Activated naive CD8-positive, alpha-beta T cell treated with anti-CD3 and anti-CD28 coated beads, Interleukin-2, amount 10 ng/mL, durations not matched to agents 7 days and 5 days (primary cell): ENCODE data around the gene METTL4. TPM values are rescaled to one million over a fixed set of nuclear protein-coding genes. Genes with fewer than 3 reads are reported as not detected.
"Not testable (repeated sequence)": the region's sequence is repeated elsewhere in the genome, so short reads cannot be mapped to it uniquely, and the experiment has no call there.

Experiments
- ATAC-seq: fragments of 150-1000 bp; cut with Tn5 transposase; one replicate; pipeline ENCODE4 v1.10.0; 2021; ENCODE audit warnings: low read depth, moderate library complexity
- POLR2A ChIA-PET: fragments of 350-600 bp; sonication (Branson Sonifier 250); formaldehyde crosslinking; loops from one replicate; lab custom pipeline; 2021; ENCODE audit warnings: antibody characterized with exemption; lab: Charles Lee
- DNase-seq: peaks from one replicate; pipeline ENCODE4 v3.0.0; 2021
- H3K27ac Mint-ChIP-seq: one replicate; pipeline ENCODE4 v1.8.0; 2022; ENCODE audit warnings: mild to moderate bottlenecking, mixed read lengths
- H3K27me3 Mint-ChIP-seq: one replicate; pipeline ENCODE4 v1.8.0; 2022; ENCODE audit warnings: mild to moderate bottlenecking, moderate library complexity, mixed read lengths
- H3K36me3 Mint-ChIP-seq: one replicate; pipeline ENCODE4 v1.8.0; 2021; ENCODE audit warnings: mild to moderate bottlenecking, mixed read lengths
- H3K4me1 Mint-ChIP-seq: one replicate; pipeline ENCODE4 v1.8.0; 2021; ENCODE audit warnings: mixed read lengths
- H3K4me3 Mint-ChIP-seq: one replicate; pipeline ENCODE4 v1.8.0; 2022; ENCODE audit warnings: mild to moderate bottlenecking, moderate library complexity, mixed read lengths
- H3K9me3 Mint-ChIP-seq: one replicate; pipeline ENCODE4 v1.8.0; 2021; ENCODE audit warnings: mixed read lengths
- total RNA-seq, 2 experiments: library from RNA; stranded (reverse); gene quantifications; one replicate each; pipeline ENCODE4 v1.2.3, GENCODE V29; 2021

METTL4 gene
- total RNA-seq, 2 experiments from 2014 or later, result 22.7 to 25.8 TPM

GRCh38 chr18:2551425-2551824 lies 19.9 kb downstream of the METTL4 start:
- POLR2A ChIA-PET, result no interaction called here
- H3K27ac Mint-ChIP-seq, result no peak overlapping the region
- DNase-seq (no peak), ATAC-seq (no peak)
- peaks cover 15% of the 10 kb centered on the region for H3K36me3 Mint-ChIP-seq
- H3K9me3 Mint-ChIP-seq, result no peaks in the 10 kb centered on the region
- no peak overlapping the region for H3K4me3 Mint-ChIP-seq
- no peaks in the 10 kb centered on the region for H3K4me1 Mint-ChIP-seq
- no peaks in the 10 kb centered on the region for H3K27me3 Mint-ChIP-seq

DNA sequence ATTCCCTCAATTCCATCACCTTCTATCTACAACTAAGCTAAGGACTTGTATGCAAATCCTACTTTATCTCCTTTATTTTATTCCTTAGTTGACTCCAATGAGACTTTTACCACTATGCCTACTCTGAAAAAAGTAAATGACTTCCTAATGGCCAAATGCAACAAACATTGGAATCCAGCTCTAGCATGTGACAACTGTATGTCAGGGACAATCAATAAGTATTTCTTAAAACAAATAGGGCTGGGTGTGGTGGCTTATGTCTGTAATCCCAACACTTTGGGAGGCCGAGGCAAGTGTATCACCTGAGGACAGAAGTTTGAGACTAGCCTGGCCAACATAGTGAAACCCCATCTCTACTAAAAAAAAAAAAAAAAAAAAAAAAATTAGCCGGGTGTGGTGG lies 21.8 kb downstream of the METTL4 start:
- Mint-ChIP-seq H3K4me1 (peaks cover 1% of the 10 kb centered on the region), H3K4me3 (no peak overlapping the region), H3K27me3 (no peaks in the 10 kb centered on the region), H3K27ac (no peak overlapping the region), H3K9me3 (no peaks in the 10 kb centered on the region), H3K36me3 (peaks cover 13% of the 10 kb centered on the region)
- POLR2A ChIA-PET, result no interaction called here
- no peak for DNase-seq
- no peak for ATAC-seq

DNA sequence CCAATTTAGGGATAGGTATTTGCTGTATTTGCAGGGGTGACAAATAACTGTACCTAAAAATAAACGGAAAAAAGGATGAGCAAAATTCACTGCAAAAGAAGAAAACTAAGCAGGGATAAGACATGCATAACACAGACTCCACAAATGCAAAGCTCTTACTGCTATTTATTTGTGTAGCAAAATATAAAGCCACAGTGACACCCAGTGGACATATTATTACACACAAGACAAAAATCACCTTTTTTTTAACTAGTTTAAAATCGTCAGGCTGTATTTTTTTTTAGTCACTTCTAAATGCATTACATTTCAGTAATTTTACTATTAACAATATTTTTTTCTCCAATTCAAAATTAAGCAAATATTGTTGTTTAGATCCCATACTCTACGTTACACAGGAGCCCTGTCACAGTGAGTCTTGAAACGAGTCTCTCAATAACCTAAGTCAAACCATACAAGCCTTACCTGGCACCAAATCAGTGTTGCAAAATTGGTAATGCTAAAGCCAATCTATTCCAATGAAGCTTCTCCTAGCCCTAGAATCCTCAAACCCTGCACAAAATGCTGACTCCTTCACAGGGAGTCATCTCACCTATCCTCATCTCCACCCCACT lies 23.7 kb downstream of the METTL4 start:
- H3K27ac Mint-ChIP-seq, result no peak overlapping the region

GRCh38 chr18:2545155-2545554 lies 26.1 kb downstream of the METTL4 start:
- POLR2A ChIA-PET, result no interaction called here
- no peak overlapping the region for H3K4me3 Mint-ChIP-seq
- no peak overlapping the region for H3K27ac Mint-ChIP-seq
- DNase-seq, result no peak
- H3K9me3 Mint-ChIP-seq, result no peaks in the 10 kb centered on the region
- no peaks in the 10 kb centered on the region for H3K27me3 Mint-ChIP-seq
- H3K36me3 Mint-ChIP-seq, result peaks cover 2% of the 10 kb centered on the region
- peaks cover 1% of the 10 kb centered on the region for H3K4me1 Mint-ChIP-seq
- ATAC-seq, result no peak

More for the DNA sequence above, 23.7 kb downstream of the METTL4 start:
- no peak for ATAC-seq
- peaks cover 1% of the 10 kb centered on the region for H3K4me1 Mint-ChIP-seq
- H3K9me3 Mint-ChIP-seq, result no peaks in the 10 kb centered on the region
- H3K36me3 Mint-ChIP-seq, result peaks cover 13% of the 10 kb centered on the region
- POLR2A ChIA-PET, result no interaction called here
- H3K4me3 Mint-ChIP-seq, result no peak overlapping the region
- no peaks in the 10 kb centered on the region for H3K27me3 Mint-ChIP-seq
- no peak for DNase-seq

DNA sequence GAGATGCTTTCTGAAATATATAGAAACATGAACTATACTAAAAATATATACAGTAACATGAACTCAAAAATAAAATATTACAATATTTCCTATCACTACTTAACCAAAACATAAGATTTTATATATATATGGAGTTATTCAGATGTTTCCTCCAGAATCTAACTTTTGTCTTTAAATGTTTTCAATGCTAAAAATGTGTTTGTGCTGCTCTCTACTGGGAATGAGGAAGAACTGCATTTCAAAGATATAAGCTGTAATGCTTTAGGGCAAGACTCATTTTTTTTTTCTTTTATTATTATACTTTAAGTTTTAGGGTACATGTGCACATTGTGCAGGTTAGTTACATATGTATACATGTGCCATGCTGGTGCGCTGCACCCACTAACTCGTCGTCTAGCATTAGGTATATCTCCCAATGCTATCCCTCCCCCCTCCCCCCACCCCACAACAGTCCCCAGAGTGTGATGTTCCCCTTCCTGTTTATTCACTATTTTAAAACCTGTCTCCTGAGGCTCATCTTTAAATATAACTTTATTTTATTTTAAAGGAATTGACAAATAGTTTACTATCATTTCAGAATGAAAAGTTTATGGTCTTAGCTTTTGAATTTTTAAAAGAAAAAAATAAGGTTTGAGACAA lies 29.3 kb downstream of the METTL4 start:
- H3K36me3 Mint-ChIP-seq, POLR2A ChIA-PET, H3K9me3 Mint-ChIP-seq, ATAC-seq, H3K4me1 Mint-ChIP-seq, H3K27me3 Mint-ChIP-seq, H3K27ac Mint-ChIP-seq, DNase-seq, H3K4me3 Mint-ChIP-seq: not testable (repeated sequence)

DNA sequence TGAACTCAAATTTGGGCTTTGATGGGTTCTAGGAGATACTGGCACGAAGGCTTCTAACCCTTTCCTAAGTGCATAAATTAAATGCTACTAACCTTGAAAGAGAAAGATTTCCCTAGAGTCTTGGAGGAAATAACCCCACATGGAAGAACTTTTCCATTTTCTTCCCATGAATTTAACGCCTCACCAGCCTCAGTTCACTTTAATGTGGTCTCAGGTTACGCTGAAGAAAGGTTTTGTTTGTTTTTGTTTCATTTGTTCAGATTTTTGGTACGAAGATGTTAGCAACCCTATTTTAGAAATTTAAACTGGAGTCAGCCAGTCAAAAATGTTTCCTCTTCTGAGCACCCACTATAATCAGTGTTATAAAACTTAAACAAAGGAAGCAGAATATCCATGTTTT lies 30.7 kb downstream of the METTL4 start:
- DNase-seq (no peak), ATAC-seq (no peak)
- no peaks in the 10 kb centered on the region for H3K27me3 Mint-ChIP-seq
- H3K4me1 Mint-ChIP-seq, result no peaks in the 10 kb centered on the region
- H3K27ac Mint-ChIP-seq, result no peak overlapping the region
- H3K9me3 Mint-ChIP-seq, result no peaks in the 10 kb centered on the region
- POLR2A ChIA-PET, result no interaction called here
- no peak overlapping the region for H3K4me3 Mint-ChIP-seq
- H3K36me3 Mint-ChIP-seq, result peaks cover 4% of the 10 kb centered on the region

DNA sequence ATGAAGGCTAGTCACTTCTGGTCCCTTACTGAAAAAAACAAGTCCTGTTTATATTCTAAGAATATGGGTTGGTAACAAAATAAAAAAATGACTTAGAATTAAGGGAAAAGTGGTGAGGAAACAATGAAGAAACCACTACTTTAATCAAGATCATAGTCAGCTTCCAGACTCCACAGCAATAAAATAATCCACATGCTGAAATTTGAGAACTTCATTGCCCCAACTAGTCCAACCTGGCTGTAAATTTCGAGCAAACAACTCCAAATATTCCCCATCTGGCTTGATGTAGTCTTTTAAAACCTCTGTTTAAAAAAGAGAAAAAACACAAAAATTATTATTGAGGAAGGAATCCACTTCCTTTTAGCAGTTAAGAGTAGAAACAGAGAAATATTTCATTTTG lies 32.5 kb downstream of the METTL4 start:
- POLR2A ChIA-PET, result no interaction called here
- Mint-ChIP-seq H3K27ac (no peak overlapping the region), H3K4me3 (no peak overlapping the region), H3K36me3 (peaks cover 17% of the 10 kb centered on the region), H3K27me3 (no peaks in the 10 kb centered on the region), H3K4me1 (no peaks in the 10 kb centered on the region), H3K9me3 (no peaks in the 10 kb centered on the region)
- DNase-seq (no peak), ATAC-seq (no peak)

GRCh38 chr18:2538236-2538635 lies 33.1 kb downstream of the METTL4 start:
- ATAC-seq, result no peak
- no peak for DNase-seq
- Mint-ChIP-seq H3K27ac (no peak overlapping the region), H3K36me3 (peaks cover 19% of the 10 kb centered on the region), H3K4me1 (no peaks in the 10 kb centered on the region), H3K27me3 (no peaks in the 10 kb centered on the region), H3K9me3 (no peaks in the 10 kb centered on the region), H3K4me3 (no peak overlapping the region)
- POLR2A ChIA-PET, result no interaction called here

DNA sequence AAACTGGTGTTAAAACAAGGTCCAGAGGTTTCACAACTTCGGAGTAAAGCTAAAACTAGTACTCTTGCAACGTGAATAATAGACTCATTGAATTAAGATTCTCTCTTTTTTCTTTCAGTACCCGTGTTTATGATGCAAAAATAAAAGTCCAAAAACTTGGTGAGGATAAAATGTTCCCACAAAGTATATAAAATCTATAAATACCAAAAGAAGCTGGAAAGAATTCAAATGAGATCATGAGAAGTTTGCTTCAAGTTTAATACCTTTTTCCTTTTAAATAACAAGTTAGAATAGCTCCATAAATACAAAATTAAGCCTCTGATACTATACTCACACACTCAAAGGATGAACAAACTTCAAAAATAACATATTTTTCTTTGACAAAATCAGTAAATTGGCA lies 34.0 kb downstream of the METTL4 start:
- Mint-ChIP-seq H3K27ac (no peak overlapping the region), H3K27me3 (no peaks in the 10 kb centered on the region), H3K36me3 (peaks cover 25% of the 10 kb centered on the region), H3K9me3 (no peaks in the 10 kb centered on the region), H3K4me1 (no peaks in the 10 kb centered on the region), H3K4me3 (no peak overlapping the region)
- ATAC-seq (no peak), DNase-seq (no peak)
- POLR2A ChIA-PET, result no interaction called here

DNA sequence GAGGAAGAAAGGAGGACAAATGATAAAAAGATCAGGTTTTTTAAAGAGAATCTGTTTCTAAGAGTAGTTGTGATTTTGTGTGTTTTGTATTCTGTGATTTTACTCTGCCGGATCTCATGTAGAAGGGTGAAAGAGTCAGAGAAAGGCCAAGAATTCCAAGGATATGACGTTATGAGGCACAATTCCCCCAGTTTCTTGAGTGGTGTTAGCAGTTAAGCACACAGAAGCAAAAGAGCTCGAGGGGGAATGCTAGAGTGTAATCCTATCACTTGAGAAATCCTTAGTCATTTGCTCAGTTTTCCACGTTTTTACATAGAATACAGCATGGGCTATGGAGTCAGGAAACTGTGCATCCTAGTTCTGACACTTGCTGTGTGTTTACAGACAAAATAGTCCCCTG lies 34.8 kb downstream of the METTL4 start:
- ATAC-seq, result no peak
- POLR2A ChIA-PET, result no interaction called here

GRCh38 chr18:2536063-2536462 lies 35.2 kb downstream of the METTL4 start:
- POLR2A ChIA-PET, result no interaction called here
- H3K4me3 Mint-ChIP-seq, result no peak overlapping the region
- no peaks in the 10 kb centered on the region for H3K9me3 Mint-ChIP-seq
- no peaks in the 10 kb centered on the region for H3K27me3 Mint-ChIP-seq
- H3K4me1 Mint-ChIP-seq, result no peaks in the 10 kb centered on the region
- peaks cover 25% of the 10 kb centered on the region for H3K36me3 Mint-ChIP-seq
- H3K27ac Mint-ChIP-seq, result no peak overlapping the region
- DNase-seq, result no peak
- no peak for ATAC-seq

More for the DNA sequence above, 34.8 kb downstream of the METTL4 start:
- no peak for DNase-seq
- Mint-ChIP-seq H3K9me3 (no peaks in the 10 kb centered on the region), H3K36me3 (peaks cover 25% of the 10 kb centered on the region), H3K4me3 (no peak overlapping the region), H3K27ac (no peak overlapping the region), H3K27me3 (no peaks in the 10 kb centered on the region), H3K4me1 (no peaks in the 10 kb centered on the region)

GRCh38 chr18:2535419-2535910 lies 35.8 kb downstream of the METTL4 start:
- ATAC-seq (no peak), DNase-seq (no peak)
- Mint-ChIP-seq H3K27me3 (no peaks in the 10 kb centered on the region), H3K36me3 (peaks cover 25% of the 10 kb centered on the region), H3K4me1 (no peaks in the 10 kb centered on the region), H3K9me3 (no peaks in the 10 kb centered on the region), H3K27ac (no peak overlapping the region), H3K4me3 (no peak overlapping the region)
- POLR2A ChIA-PET, result no interaction called here

DNA sequence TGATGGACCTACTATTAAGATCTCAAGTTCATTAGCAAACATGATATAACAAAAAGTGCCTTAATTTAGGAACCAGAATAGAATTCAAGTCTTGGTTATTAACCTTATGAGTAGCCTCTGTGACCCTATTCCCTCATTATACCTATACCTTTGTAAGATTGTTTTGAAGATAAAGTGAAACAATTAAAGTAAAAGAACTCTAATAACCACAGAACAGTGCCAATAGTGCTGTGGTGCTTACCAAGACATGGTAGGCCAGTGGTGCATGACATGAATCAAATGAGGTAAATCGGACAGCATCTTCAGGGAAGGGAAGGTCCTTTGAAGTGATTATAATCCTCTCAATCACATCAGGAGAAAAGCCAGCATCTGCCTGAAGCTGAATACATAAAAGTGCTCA lies 36.4 kb downstream of the METTL4 start:
- POLR2A ChIA-PET, result no interaction called here
- peaks cover 25% of the 10 kb centered on the region for H3K36me3 Mint-ChIP-seq
- no peaks in the 10 kb centered on the region for H3K27me3 Mint-ChIP-seq
- H3K4me3 Mint-ChIP-seq, result no peak overlapping the region
- H3K9me3 Mint-ChIP-seq, result no peaks in the 10 kb centered on the region
- DNase-seq, result no peak
- H3K4me1 Mint-ChIP-seq, result no peaks in the 10 kb centered on the region
- no peak for ATAC-seq
- no peak overlapping the region for H3K27ac Mint-ChIP-seq

GRCh38 chr18:2532797-2533196 lies 38.5 kb downstream of the METTL4 start:
- Mint-ChIP-seq H3K4me3 (no peak overlapping the region), H3K27me3 (no peaks in the 10 kb centered on the region), H3K36me3 (peaks cover 24% of the 10 kb centered on the region), H3K4me1 (no peaks in the 10 kb centered on the region), H3K9me3 (no peaks in the 10 kb centered on the region), H3K27ac (no peak overlapping the region)
- no peak for DNase-seq
- no peak for ATAC-seq
- POLR2A ChIA-PET, result no interaction called here
